ENCODE measurements around the gene GAREM1.

The GAREM1 gene

GRCh38 chr18:32286749-32287148 lies 183.9 kb downstream of the GAREM1 start:
- no peak for DNase-seq

- DNase-seq, result no peak
These were observed 186.4 kb downstream of the GAREM1 start for GRCh38 chr18:32284284-32284683.

- no peak for DNase-seq
These were observed 189.8 kb downstream of the GAREM1 start for GRCh38 chr18:32280911-32281310.

GRCh38 chr18:32280188-32280783 lies 190.4 kb downstream of the GAREM1 start:
- DNase-seq, result no peak

- DNase-seq, result no peak
These were observed 192.4 kb downstream of the GAREM1 start for GRCh38 chr18:32278177-32278799.

- DNase-seq, result no peak
These were observed 193.1 kb downstream of the GAREM1 start for GRCh38 chr18:32277549-32277948.

- no peak for DNase-seq
These were observed 193.8 kb downstream of the GAREM1 start for GRCh38 chr18:32276906-32277305.

- no peak for DNase-seq
These were observed 194.4 kb downstream of the GAREM1 start for GRCh38 chr18:32276256-32276655.

GRCh38 chr18:32275221-32275620 lies 195.5 kb downstream of the GAREM1 start:
- no peak for DNase-seq

- DNase-seq, result no peak
These were observed 196.4 kb downstream of the GAREM1 start for GRCh38 chr18:32274307-32274706.

GRCh38 chr18:32271672-32272208 lies 198.9 kb downstream of the GAREM1 start:
- DNase-seq, result no peak

GRCh38 chr18:32270341-32270740 lies 200.3 kb downstream of the GAREM1 start:
- no peak for DNase-seq

- DNase-seq, result no peak
These were observed 203.2 kb downstream of the GAREM1 start for GRCh38 chr18:32267463-32267862.

GRCh38 chr18:32264401-32264800 lies 206.3 kb downstream of the GAREM1 start:
- no peak for DNase-seq

- DNase-seq, result no peak
These were observed 208.6 kb downstream of the GAREM1 start for GRCh38 chr18:32262092-32262491.

- no peak for DNase-seq
These were observed 209.7 kb downstream of the GAREM1 start for GRCh38 chr18:32261003-32261402.

- DNase-seq, result no peak
These were observed 211.1 kb downstream of the GAREM1 start for GRCh38 chr18:32259553-32259952.

- DNase-seq, result no peak
These were observed 212.0 kb downstream of the GAREM1 start for GRCh38 chr18:32258558-32259204.

- no peak for DNase-seq
These were observed 212.5 kb downstream of the GAREM1 start for GRCh38 chr18:32258148-32258547.

GRCh38 chr18:32257084-32257785 lies 213.4 kb downstream of the GAREM1 start:
- no peak for DNase-seq

GRCh38 chr18:32255570-32255969 lies 215.1 kb downstream of the GAREM1 start:
- no peak for DNase-seq

GRCh38 chr18:32252141-32252860 lies 218.4 kb downstream of the GAREM1 start:
- DNase-seq, result no peak

GRCh38 chr18:32251466-32251865 lies 219.2 kb downstream of the GAREM1 start:
- DNase-seq, result no peak

All from effector CD8-positive, alpha-beta T cell (primary cell).